Stimulated activated naive CD8-positive, alpha-beta T cell treated with anti-CD3 and anti-CD28 coated beads, Interleukin-15, Interleukin-2, amounts not matched to agents 100 ng/mL and 50 ng/mL, for 24 hours (primary cell): ENCODE results near the gene PLA2G15.

ENCODE experiments used
- H3K27ac Mint-ChIP-seq: one replicate; pipeline ENCODE4 v1.8.0; 2021; ENCODE audit warnings: mild to moderate bottlenecking, mixed read lengths
- H3K27me3 Mint-ChIP-seq: one replicate; pipeline ENCODE4 v1.8.0; 2021; ENCODE audit warnings: mixed read lengths
- H3K36me3 Mint-ChIP-seq: one replicate; pipeline ENCODE4 v1.8.0; 2021; ENCODE audit warnings: low read depth, mixed read lengths
- H3K4me1 Mint-ChIP-seq: one replicate; pipeline ENCODE4 v1.8.0; 2021; ENCODE audit warnings: low read depth, mixed read lengths
- H3K4me3 Mint-ChIP-seq: one replicate; pipeline ENCODE4 v1.8.0; 2021; ENCODE audit warnings: mild to moderate bottlenecking, mixed read lengths
- H3K9me3 Mint-ChIP-seq: one replicate; pipeline ENCODE4 v1.8.0; 2021; ENCODE audit warnings: mixed read lengths

Gene PLA2G15

GRCh38 chr16:68255712-68256111, 10.5 kb downstream of the PLA2G15 start:
- Mint-ChIP-seq H3K4me3 (no peak overlapping the region), H3K27ac (no peak overlapping the region), H3K36me3 (peaks cover 18% of the 10 kb centered on the region), H3K4me1 (peaks cover 9% of the 10 kb centered on the region), H3K27me3 (no peaks in the 10 kb centered on the region), H3K9me3 (no peaks in the 10 kb centered on the region)

- Mint-ChIP-seq H3K9me3 (no peaks in the 10 kb centered on the region), H3K4me3 (no peak overlapping the region), H3K27ac (no peak overlapping the region), H3K27me3 (no peaks in the 10 kb centered on the region), H3K36me3 (peaks cover 10% of the 10 kb centered on the region), H3K4me1 (peaks cover 11% of the 10 kb centered on the region)
Measured at GRCh38 chr16:68257251-68257905, 12.2 kb downstream of the PLA2G15 start.

- Mint-ChIP-seq H3K4me3 (no peak overlapping the region), H3K27ac (no peak overlapping the region), H3K4me1 (peaks cover 14% of the 10 kb centered on the region), H3K27me3 (no peaks in the 10 kb centered on the region), H3K36me3 (peaks cover 10% of the 10 kb centered on the region), H3K9me3 (no peaks in the 10 kb centered on the region)
Measured at GRCh38 chr16:68257906-68258800, 13.0 kb downstream of the PLA2G15 start.

- Mint-ChIP-seq H3K27me3 (no peaks in the 10 kb centered on the region), H3K4me1 (peaks cover 23% of the 10 kb centered on the region), H3K4me3 (no peak overlapping the region), H3K9me3 (no peaks in the 10 kb centered on the region), H3K27ac (no peak overlapping the region), H3K36me3 (peaks cover 10% of the 10 kb centered on the region)
Measured at GRCh38 chr16:68259007-68259825, 14.0 kb downstream of the PLA2G15 start.

- H3K9me3 Mint-ChIP-seq: no peaks in the 10 kb centered on the region
- peaks cover 13% of the 10 kb centered on the region for H3K36me3 Mint-ChIP-seq
- peak overlapping the region; percentile 84 for H3K4me3 Mint-ChIP-seq
- peak overlapping the region; percentile 93 for H3K27ac Mint-ChIP-seq
- H3K4me1 Mint-ChIP-seq: peaks cover 49% of the 10 kb centered on the region
- no peaks in the 10 kb centered on the region for H3K27me3 Mint-ChIP-seq
Measured at GRCh38 chr16:68263559-68264127, 18.5 kb downstream of the PLA2G15 start.

- Mint-ChIP-seq H3K4me1 (peaks cover 57% of the 10 kb centered on the region), H3K9me3 (no peaks in the 10 kb centered on the region), H3K27ac (peak within 1 kb of the TSS; percentile 98), H3K4me3 (peak within 1 kb of the TSS; percentile 95), H3K36me3 (peaks cover 16% of the 10 kb centered on the region), H3K27me3 (no peaks in the 10 kb centered on the region)
Measured at GRCh38 chr16:68264128-68265077, 19.2 kb downstream of the PLA2G15 start, which contains the start of gene SLC7A6. TSS of gene SLC7A6 (plus strand) at chr16:68264526. CDS start at chr16:68274727, 10,201 bp downstream.

- no peaks in the 10 kb centered on the region for H3K9me3 Mint-ChIP-seq
- peak overlapping the region; percentile 98 for H3K27ac Mint-ChIP-seq
- H3K27me3 Mint-ChIP-seq: no peaks in the 10 kb centered on the region
- H3K4me3 Mint-ChIP-seq: peak overlapping the region; percentile 95
- H3K4me1 Mint-ChIP-seq: peaks cover 66% of the 10 kb centered on the region
- peaks cover 18% of the 10 kb centered on the region for H3K36me3 Mint-ChIP-seq
Measured at GRCh38 chr16:68265078-68265920, 20.1 kb downstream of the PLA2G15 start.

- peak overlapping the region; percentile 68 for H3K4me3 Mint-ChIP-seq
- no peaks in the 10 kb centered on the region for H3K9me3 Mint-ChIP-seq
- H3K27me3 Mint-ChIP-seq: no peaks in the 10 kb centered on the region
- peak overlapping the region; percentile 89 for H3K27ac Mint-ChIP-seq
- peaks cover 27% of the 10 kb centered on the region for H3K36me3 Mint-ChIP-seq
- peaks cover 85% of the 10 kb centered on the region for H3K4me1 Mint-ChIP-seq
Measured at GRCh38 chr16:68267612-68268405, 22.6 kb downstream of the PLA2G15 start.

- peaks cover 93% of the 10 kb centered on the region for H3K4me1 Mint-ChIP-seq
- H3K9me3 Mint-ChIP-seq: no peaks in the 10 kb centered on the region
- H3K27me3 Mint-ChIP-seq: no peaks in the 10 kb centered on the region
- H3K36me3 Mint-ChIP-seq: peaks cover 44% of the 10 kb centered on the region
- peak overlapping the region; percentile 64 for H3K4me3 Mint-ChIP-seq
- H3K27ac Mint-ChIP-seq: peak overlapping the region; percentile 91
Measured at GRCh38 chr16:68269793-68270192, 24.6 kb downstream of the PLA2G15 start.

- H3K4me1 Mint-ChIP-seq: peaks cover 96% of the 10 kb centered on the region
- peak overlapping the region; percentile 91 for H3K27ac Mint-ChIP-seq
- H3K9me3 Mint-ChIP-seq: no peaks in the 10 kb centered on the region
- peaks cover 45% of the 10 kb centered on the region for H3K36me3 Mint-ChIP-seq
- peak overlapping the region; percentile 23 for H3K4me3 Mint-ChIP-seq
- no peaks in the 10 kb centered on the region for H3K27me3 Mint-ChIP-seq
Measured at GRCh38 chr16:68270353-68270752, 25.2 kb downstream of the PLA2G15 start.

- H3K36me3 Mint-ChIP-seq: peaks cover 54% of the 10 kb centered on the region
- H3K4me1 Mint-ChIP-seq: peaks cover 93% of the 10 kb centered on the region
- no peaks in the 10 kb centered on the region for H3K9me3 Mint-ChIP-seq
- peak overlapping the region; percentile 61 for H3K4me3 Mint-ChIP-seq
- H3K27me3 Mint-ChIP-seq: no peaks in the 10 kb centered on the region
- peak overlapping the region; percentile 88 for H3K27ac Mint-ChIP-seq
Measured at GRCh38 chr16:68272507-68273209, 27.5 kb downstream of the PLA2G15 start.

- Mint-ChIP-seq H3K9me3 (no peaks in the 10 kb centered on the region), H3K27me3 (no peaks in the 10 kb centered on the region), H3K36me3 (peaks cover 47% of the 10 kb centered on the region), H3K4me1 (peaks cover 85% of the 10 kb centered on the region), H3K27ac (peak overlapping the region; percentile 88), H3K4me3 (peak overlapping the region; percentile 61)
Measured at GRCh38 chr16:68273459-68273858, 28.3 kb downstream of the PLA2G15 start.
